ENCODE results near the gene C1RL.

The C1RL gene

DNA sequence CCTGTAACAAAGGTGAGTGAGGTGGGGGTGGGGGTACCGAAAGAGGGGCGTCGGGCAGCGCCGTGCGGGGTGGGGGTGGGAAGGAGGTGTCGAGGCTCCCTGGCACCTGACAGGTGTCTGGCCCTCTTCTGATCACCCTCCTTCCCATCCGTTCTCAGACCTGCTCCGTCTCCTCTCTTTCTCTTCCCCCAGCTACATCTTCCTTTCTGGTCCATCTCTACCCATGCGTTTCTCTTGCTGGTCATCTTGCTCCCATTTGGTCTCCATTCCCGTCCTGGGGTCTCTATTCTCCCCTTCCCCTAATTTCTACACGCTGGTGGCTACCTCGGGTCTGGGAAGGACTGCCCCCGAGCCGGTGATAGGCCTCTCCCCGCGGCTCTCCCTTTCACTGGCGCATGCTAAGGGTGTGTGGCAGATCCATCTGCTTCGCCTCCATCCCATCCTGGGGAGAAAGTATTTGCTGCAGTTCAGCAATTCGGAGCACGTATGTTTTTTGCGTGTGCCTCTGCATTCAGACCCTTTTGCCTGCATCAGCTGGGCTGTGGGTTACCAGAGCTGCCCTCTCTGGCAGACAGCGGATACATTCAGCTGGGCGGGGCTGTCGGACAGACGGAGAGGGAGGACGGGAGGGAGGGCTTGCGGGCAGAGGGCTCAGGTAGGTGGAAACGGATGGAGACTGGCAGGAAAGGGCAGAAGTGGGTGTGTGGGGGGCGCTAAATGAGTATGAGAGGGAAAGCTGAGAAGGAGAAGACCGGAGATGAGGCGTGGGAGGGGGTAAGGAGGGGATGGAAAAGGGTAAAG, 21.9 kb upstream of the C1RL start:
- Histone ChIP-seq H3K9me3 (replicated peaks; ENCODE audit: insufficient read depth, low read length) (no peaks in the 10 kb centered on the region), H4K20me1 (ENCODE audit: insufficient read depth, low read length) (no peaks in the 10 kb centered on the region), H3K4me1 (ENCODE audit: low read length) (peaks cover 10% of the 10 kb centered on the region; the same call in 1 of the 2 replicates), H3K27ac (ENCODE audit: low read length) (no peak overlapping the region), H3K36me3 (replicated peaks; ENCODE audit: insufficient read depth, low read length) (no peaks in the 10 kb centered on the region), H3K79me2 (ENCODE audit: low read length) (no peaks in the 10 kb centered on the region), H3K27me3 (replicated peaks; ENCODE audit: insufficient read depth, low read length) (no peaks in the 10 kb centered on the region), H3F3A (ENCODE audit: insufficient read depth, low read length) (0 out of 2 replicates have a peak, but pooled peaks cover 3% of the 10 kb centered on the region), H3K9me2 (replicated peaks; ENCODE audit: insufficient read depth, low read length) (no peaks in the 10 kb centered on the region), H2AFZ (ENCODE audit: low read length) (peak overlapping the region; percentile 94), H3K4me3 (ENCODE audit: low read length) (peak overlapping the region; percentile 96), H3K9ac (ENCODE audit: low read length) (peak overlapping the region; percentile 74), H3K4me2 (ENCODE audit: low read depth, low read length) (peak overlapping the region; percentile 98)
- TF ChIP-seq, protein P1, sequence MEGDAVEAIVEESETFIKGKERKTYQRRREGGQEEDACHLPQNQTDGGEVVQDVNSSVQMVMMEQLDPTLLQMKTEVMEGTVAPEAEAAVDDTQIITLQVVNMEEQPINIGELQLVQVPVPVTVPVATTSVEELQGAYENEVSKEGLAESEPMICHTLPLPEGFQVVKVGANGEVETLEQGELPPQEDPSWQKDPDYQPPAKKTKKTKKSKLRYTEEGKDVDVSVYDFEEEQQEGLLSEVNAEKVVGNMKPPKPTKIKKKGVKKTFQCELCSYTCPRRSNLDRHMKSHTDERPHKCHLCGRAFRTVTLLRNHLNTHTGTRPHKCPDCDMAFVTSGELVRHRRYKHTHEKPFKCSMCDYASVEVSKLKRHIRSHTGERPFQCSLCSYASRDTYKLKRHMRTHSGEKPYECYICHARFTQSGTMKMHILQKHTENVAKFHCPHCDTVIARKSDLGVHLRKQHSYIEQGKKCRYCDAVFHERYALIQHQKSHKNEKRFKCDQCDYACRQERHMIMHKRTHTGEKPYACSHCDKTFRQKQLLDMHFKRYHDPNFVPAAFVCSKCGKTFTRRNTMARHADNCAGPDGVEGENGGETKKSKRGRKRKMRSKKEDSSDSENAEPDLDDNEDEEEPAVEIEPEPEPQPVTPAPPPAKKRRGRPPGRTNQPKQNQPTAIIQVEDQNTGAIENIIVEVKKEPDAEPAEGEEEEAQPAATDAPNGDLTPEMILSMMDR (IDR thresholded peaks at IDR 0.05; ENCODE audit: low read length): peak; percentile 18; the same call in 1 of the 2 replicates
- no peak for TF ChIP-seq EZH2 (optimal IDR thresholded peaks at IDR 0.05; ENCODE audit: low read depth, low read length)
- DNase-seq: peak; percentile 68

DNA sequence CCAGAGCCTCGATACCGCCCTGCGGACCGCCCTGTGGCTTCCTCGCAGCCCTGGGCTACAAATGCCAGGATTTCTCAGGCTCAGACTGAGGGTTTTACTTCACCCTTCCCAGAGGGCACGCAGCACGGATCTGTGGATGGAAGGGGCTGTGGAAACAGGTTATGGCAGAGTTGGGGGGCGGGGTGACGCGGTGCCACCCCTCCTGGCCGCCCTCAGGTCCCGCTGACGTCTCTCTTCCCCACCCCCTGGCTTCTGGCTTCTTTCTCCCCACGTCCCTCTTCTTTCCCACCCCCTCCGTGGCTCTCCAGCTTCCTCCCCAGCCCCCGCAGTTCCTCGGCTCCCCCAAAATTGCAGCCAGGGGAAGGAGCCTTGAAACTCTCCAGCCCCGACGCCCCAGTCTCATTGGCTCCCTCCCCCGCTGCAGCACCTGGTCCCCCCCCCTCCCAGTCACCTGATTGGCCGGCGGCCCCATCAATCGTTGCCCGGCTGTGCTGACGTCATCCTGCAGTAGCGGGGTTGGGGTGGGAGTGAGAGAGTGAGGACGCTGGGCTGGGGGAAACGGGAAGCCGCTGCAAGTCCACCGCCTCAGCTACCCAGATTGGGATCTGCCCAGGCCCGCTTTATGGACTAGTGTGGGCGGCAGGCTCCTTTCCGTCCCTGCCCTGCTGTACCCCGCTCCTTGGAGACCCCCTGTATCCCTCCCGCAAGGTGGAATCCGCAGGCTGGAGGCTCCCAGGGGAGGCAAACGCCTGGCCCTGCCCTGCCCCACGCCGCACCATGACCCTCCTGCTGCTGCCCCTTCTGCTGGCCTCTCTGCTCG, 21.1 kb upstream of the C1RL start, which contains the start of gene CLSTN3:
Gene CLSTN3, plus strand, starts transcription at position 500 of the 820 bp plus-strand sequence. Its CDS starts 278 bp downstream, at position 778.
- H3K9ac ChIP-seq (ENCODE audit: low read length): peak within 1 kb of the TSS; percentile 74
- no peaks in the 10 kb centered on the region for H4K20me1 ChIP-seq (ENCODE audit: insufficient read depth, low read length)
- no peaks in the 10 kb centered on the region for H3K27me3 ChIP-seq (replicated peaks; ENCODE audit: insufficient read depth, low read length)
- no peaks in the 10 kb centered on the region for H3K9me2 ChIP-seq (replicated peaks; ENCODE audit: insufficient read depth, low read length)
- peak within 1 kb of the TSS; percentile 94 for H2AFZ ChIP-seq (ENCODE audit: low read length)
- H3K4me1 ChIP-seq (ENCODE audit: low read length): peaks cover 10% of the 10 kb centered on the region; the same call in 1 of the 2 replicates
- peak within 1 kb of the TSS; percentile 96 for H3K4me3 ChIP-seq (ENCODE audit: low read length)
- peak within 1 kb of the TSS; percentile 98 for H3K4me2 ChIP-seq (ENCODE audit: low read depth, low read length)
- H3K79me2 ChIP-seq (ENCODE audit: low read length): no peaks in the 10 kb centered on the region
- DNase-seq: peak; percentile 76
- H3F3A ChIP-seq (ENCODE audit: insufficient read depth, low read length): 0 out of 2 replicates have a peak, but pooled peaks cover 3% of the 10 kb centered on the region
- no peaks in the 10 kb centered on the region for H3K9me3 ChIP-seq (replicated peaks; ENCODE audit: insufficient read depth, low read length)
- no peaks in the 10 kb centered on the region for H3K36me3 ChIP-seq (replicated peaks; ENCODE audit: insufficient read depth, low read length)
- no peak for TF ChIP-seq EZH2phosphoT487 (IDR thresholded peaks at IDR 0.05; ENCODE audit: low read length)
- no peak for TF ChIP-seq EZH2 (optimal IDR thresholded peaks at IDR 0.05; ENCODE audit: low read depth, low read length)
- TF ChIP-seq, protein P1 (IDR thresholded peaks at IDR 0.05; ENCODE audit: low read length): no peak
- H3K27ac ChIP-seq (ENCODE audit: low read length): no peak within 1 kb of the TSS

- no peaks in the 10 kb centered on the region for H3K27me3 ChIP-seq (replicated peaks; ENCODE audit: insufficient read depth, low read length)
- H3K36me3 ChIP-seq (replicated peaks; ENCODE audit: insufficient read depth, low read length): no peaks in the 10 kb centered on the region
- peak overlapping the region; percentile 94 for H2AFZ ChIP-seq (ENCODE audit: low read length)
- peaks cover 10% of the 10 kb centered on the region; the same call in 1 of the 2 replicates for H3K4me1 ChIP-seq (ENCODE audit: low read length)
- no peaks in the 10 kb centered on the region for H3K9me2 ChIP-seq (replicated peaks; ENCODE audit: insufficient read depth, low read length)
- TF ChIP-seq, protein P1 (IDR thresholded peaks at IDR 0.05; ENCODE audit: low read length): no peak
- TF ChIP-seq EZH2phosphoT487 (IDR thresholded peaks at IDR 0.05; ENCODE audit: low read length) (no peak), EZH2 (optimal IDR thresholded peaks at IDR 0.05; ENCODE audit: low read depth, low read length) (no peak)
- no peak for DNase-seq
- H3K27ac ChIP-seq (ENCODE audit: low read length): no peak overlapping the region
- peak overlapping the region; percentile 96 for H3K4me3 ChIP-seq (ENCODE audit: low read length)
- H3K4me2 ChIP-seq (ENCODE audit: low read depth, low read length): peak overlapping the region; percentile 98
- no peaks in the 10 kb centered on the region for H3K79me2 ChIP-seq (ENCODE audit: low read length)
- H3K9me3 ChIP-seq (replicated peaks; ENCODE audit: insufficient read depth, low read length): no peaks in the 10 kb centered on the region
- H3K9ac ChIP-seq (ENCODE audit: low read length): peak overlapping the region; percentile 74; the same call in 1 of the 2 replicates
- H3F3A ChIP-seq (ENCODE audit: insufficient read depth, low read length): 0 out of 2 replicates have a peak, but pooled peaks cover 3% of the 10 kb centered on the region
- H4K20me1 ChIP-seq (ENCODE audit: insufficient read depth, low read length): no peaks in the 10 kb centered on the region
Measured at GRCh38 chr12:7129287-7129871, 20.4 kb upstream of the C1RL start.

All from MM.1S (cell line).